ENCODE data around the gene IGBP1. TPM values are rescaled to one million over a fixed set of nuclear protein-coding genes. Genes with fewer than 3 reads are reported as not detected.

Gene IGBP1
- total RNA-seq, result 96.1 and 143 TPM in 2 replicates

GRCh38 chrX:70133303-70134115, at the start of gene IGBP1:
Gene IGBP1, plus strand, starts transcription at chrX:70133447. Its CDS starts 501 bp downstream, at chrX:70133948.

GRCh38 chrX:70176938-70177533, 43.8 kb downstream of the IGBP1 start, which contains the start of gene DGAT2L6:
Gene DGAT2L6, plus strand, starts transcription at chrX:70177483. Its CDS starts 100 bp downstream, at chrX:70177583.

Other genes with a start within 250 kb of the IGBP1 start
- not detected in 2 replicates for gene AWAT2, start 83.5 kb upstream of the IGBP1 start, total RNA-seq
- not detected in 2 replicates for gene OTUD6A, start 71.0 kb upstream of the IGBP1 start, total RNA-seq
- gene DGAT2L6, start 44.0 kb downstream of the IGBP1 start, total RNA-seq, result not detected in 2 replicates
- gene AWAT1, start 101.2 kb downstream of the IGBP1 start, total RNA-seq, result not detected in 2 replicates
- under 0.01 TPM in 1 of 2 replicates, not detected in the other for gene P2RY4, start 126.8 kb downstream of the IGBP1 start, total RNA-seq
- not detected in 2 replicates for gene ARR3, start 134.9 kb downstream of the IGBP1 start, total RNA-seq
- not detected in 2 replicates for gene RAB41, start 148.7 kb downstream of the IGBP1 start, total RNA-seq
- gene PDZD11, start 156.5 kb downstream of the IGBP1 start, total RNA-seq, result 43.8 and 48.0 TPM in 2 replicates
- 0.86 and 2.2 TPM in 2 replicates for gene KIF4A, start 156.7 kb downstream of the IGBP1 start, total RNA-seq

Measured in bronchial smooth muscle cell (primary cell).